HG03139 (cell line): ENCODE results near the gene UBE2M.
A peak's percentile ranks its signal among the peaks of the same experiment; 100 is the strongest.

Experiments used
- ATAC-seq: cut with Tn5 transposase; IDR thresholded peaks from one replicate; pipeline ENCODE4 v1.9.1; 2021; ENCODE audit not compliant: unreplicated experiment

UBE2M gene

GRCh38 chr19:58555920-58556621, 2.3 kb downstream of the UBE2M start:
- ATAC-seq, result no peak

GRCh38 chr19:58555369-58555885, 3.0 kb downstream of the UBE2M start:
- no peak for ATAC-seq

GRCh38 chr19:58554494-58555368, 3.7 kb downstream of the UBE2M start, which contains the start of gene CHMP2A:
Gene CHMP2A, minus strand, starts transcription at chr19:58555105. Its CDS starts 893 bp downstream, at chr19:58554212.
- no peak for ATAC-seq

- ATAC-seq, result no peak
Observed at GRCh38 chr19:58553799-58554493, 4.5 kb downstream of the UBE2M start.

GRCh38 chr19:58552655-58553054, 5.8 kb downstream of the UBE2M start:
- ATAC-seq, result no peak

GRCh38 chr19:58551577-58552471, 6.6 kb downstream of the UBE2M start:
- ATAC-seq, result no peak

GRCh38 chr19:58551123-58551497, 7.3 kb downstream of the UBE2M start:
- ATAC-seq, result no peak

- ATAC-seq, result no peak
Observed at GRCh38 chr19:58550362-58551122, 7.9 kb downstream of the UBE2M start.

- no peak for ATAC-seq
Observed at GRCh38 chr19:58549664-58550361, 8.6 kb downstream of the UBE2M start.

GRCh38 chr19:58548859-58549663, 9.3 kb downstream of the UBE2M start:
- ATAC-seq, result no peak

- ATAC-seq, result no peak
Observed at GRCh38 chr19:58547323-58548312, 10.8 kb downstream of the UBE2M start.

GRCh38 chr19:58546019-58546530, 12.3 kb downstream of the UBE2M start:
- no peak for ATAC-seq

GRCh38 chr19:58545286-58546018, 13.0 kb downstream of the UBE2M start:
- ATAC-seq, result no peak

- peak; percentile 34 for ATAC-seq
Observed at GRCh38 chr19:58544591-58545285, 13.7 kb downstream of the UBE2M start.

GRCh38 chr19:58543826-58544590, 14.4 kb downstream of the UBE2M start, which contains the start of gene TRIM28:
Gene TRIM28, plus strand, starts transcription at chr19:58544064. Its CDS starts 694 bp downstream, at chr19:58544758.
- ATAC-seq, result peak; percentile 72
